PC-3 (cell line): ENCODE results near the gene NDC1.

ENCODE experiments used
- EZH2 ChIP-seq: fragments of 300-600 bp; sonication (generic); IDR thresholded peaks from one replicate; pipeline ENCODE4 v1.6.1; 2017; ENCODE audit warnings: antibody characterized with exemption, mild to moderate bottlenecking, low read length; ENCODE audit not compliant: unreplicated experiment
- TF ChIP-seq, protein P1 (sequence below): fragments of 300-600 bp; sonication (generic); conservative IDR thresholded peaks from 2 replicates; pipeline ENCODE4 v1.5.1; 2017; ENCODE audit warnings: antibody characterized with exemption, low read depth, mild to moderate bottlenecking, low read length

DNA sequence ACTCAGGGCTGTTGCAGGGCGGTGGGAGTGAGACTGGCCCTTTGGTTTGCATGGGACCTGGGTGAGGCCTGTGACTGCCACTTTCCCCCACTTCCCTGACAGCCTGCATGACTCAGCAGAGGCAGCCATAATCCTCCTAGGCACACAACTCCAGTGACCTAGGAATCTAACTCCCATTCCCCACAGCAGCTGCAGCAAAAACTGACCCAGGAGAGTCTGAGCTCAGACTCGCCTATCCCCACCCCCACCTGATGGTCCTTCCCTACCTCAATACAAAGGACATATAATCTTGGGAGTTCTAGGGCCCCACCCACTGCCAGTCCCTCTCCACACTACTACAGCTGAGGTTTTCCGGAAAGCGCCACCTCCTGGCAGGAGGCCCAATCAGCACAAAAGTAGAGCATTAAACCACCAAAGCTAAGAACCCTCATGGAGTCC is 26.7 kb downstream of the NDC1 start:
- TF ChIP-seq, protein P1, sequence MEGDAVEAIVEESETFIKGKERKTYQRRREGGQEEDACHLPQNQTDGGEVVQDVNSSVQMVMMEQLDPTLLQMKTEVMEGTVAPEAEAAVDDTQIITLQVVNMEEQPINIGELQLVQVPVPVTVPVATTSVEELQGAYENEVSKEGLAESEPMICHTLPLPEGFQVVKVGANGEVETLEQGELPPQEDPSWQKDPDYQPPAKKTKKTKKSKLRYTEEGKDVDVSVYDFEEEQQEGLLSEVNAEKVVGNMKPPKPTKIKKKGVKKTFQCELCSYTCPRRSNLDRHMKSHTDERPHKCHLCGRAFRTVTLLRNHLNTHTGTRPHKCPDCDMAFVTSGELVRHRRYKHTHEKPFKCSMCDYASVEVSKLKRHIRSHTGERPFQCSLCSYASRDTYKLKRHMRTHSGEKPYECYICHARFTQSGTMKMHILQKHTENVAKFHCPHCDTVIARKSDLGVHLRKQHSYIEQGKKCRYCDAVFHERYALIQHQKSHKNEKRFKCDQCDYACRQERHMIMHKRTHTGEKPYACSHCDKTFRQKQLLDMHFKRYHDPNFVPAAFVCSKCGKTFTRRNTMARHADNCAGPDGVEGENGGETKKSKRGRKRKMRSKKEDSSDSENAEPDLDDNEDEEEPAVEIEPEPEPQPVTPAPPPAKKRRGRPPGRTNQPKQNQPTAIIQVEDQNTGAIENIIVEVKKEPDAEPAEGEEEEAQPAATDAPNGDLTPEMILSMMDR: peak; percentile 59
- TF ChIP-seq EZH2: no peak
